ENCODE results near the gene ANKRD9. TPM values are rescaled to one million over a fixed set of nuclear protein-coding genes. Genes with fewer than 3 reads are reported as not detected.

Gene ANKRD9
- total and polyA plus RNA-seq, 2 of the 13 experiments (the other 11 are each of a cell fraction or from before 2014, with no cell fraction given) = 10.0 to 15.0 TPM

DNA sequence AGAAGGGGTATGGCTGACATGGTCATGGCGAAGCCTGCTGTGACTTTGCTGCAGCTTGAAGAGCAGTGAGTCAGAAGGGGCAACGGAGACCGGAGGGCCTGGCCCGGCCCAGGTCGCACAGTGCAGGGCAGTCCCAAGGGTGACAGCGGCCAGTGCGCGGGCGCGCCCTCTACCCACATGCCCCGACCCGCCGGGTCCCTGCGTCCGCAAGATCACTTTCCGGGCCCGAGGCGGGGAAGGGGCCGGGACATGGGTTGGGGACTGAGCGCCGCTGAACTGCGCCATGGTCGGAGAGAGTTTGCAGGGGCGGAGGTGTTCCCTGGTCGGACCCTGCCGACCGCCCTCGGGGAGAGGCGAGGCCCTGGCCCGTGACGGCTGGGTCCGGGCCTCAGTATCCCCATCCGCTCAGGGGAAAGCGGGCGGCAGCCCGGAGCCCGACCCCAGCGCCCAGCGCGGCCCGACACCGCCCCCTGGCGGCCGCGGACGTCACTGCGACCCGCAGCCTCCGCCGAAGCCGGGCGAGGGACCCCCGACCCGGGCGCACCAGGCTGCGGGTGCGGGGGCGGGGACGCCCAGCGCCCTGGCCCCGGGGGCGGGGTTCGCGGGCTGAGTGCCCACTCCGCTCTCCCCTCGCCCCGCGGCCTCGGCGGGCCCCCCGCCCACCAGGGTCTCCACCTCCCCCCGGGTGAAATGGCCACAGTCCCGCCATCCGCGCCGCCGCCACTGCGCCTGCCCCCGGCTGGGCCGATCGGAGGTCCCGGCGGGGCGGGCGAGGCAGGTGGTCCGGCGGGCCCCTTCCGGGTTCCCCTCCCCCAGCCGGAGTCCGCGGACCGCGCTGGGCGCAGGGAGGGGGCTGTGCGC is 7.2 kb upstream of the ANKRD9 start:
- peak overlapping the region; percentile 76 for H3K4me2 ChIP-seq (ENCODE audit: low read depth, low read length)
- peak; percentile 84 for ATAC-seq
- H3K27me3 ChIP-seq (ENCODE audit: control insufficient read depth in 1 of 2, insufficient read depth in 2 of 2, low read length in 2 of 2) = no peaks in the 10 kb centered on the region
- intact Hi-C loops (cut with micrococcal nuclease; ENCODE audit: unreplicated experiment) = loop anchor here (1.0 to 5.0 kb wide), 2 partner anchors 78 to 199 kb away; partner anchors contain the start of gene ZNF839
- no peaks in the 10 kb centered on the region for H3K79me2 ChIP-seq (ENCODE audit: insufficient read depth, low read length)
- H2AFZ ChIP-seq (ENCODE audit: low read length) = no peak overlapping the region
- no peak overlapping the region for H3K27ac ChIP-seq (ENCODE audit: extremely low read length, insufficient read depth, low read length)
- CTCF ChIA-PET (ENCODE audit: low intra/inter-chr PET ratio, low total read pairs) = interaction anchor here (3.8 kb wide), 1 partner anchor 79 kb away, joined by 59 read pairs; no protein-coding TSS in a partner anchor
- 20% methylated on average over 1 of the region's 95 CpGs for WGBS (ENCODE audit: low lambda C conversion rate)
- H4K20me1 ChIP-seq (ENCODE audit: insufficient read depth, low read length) = no peaks in the 10 kb centered on the region
- no TSS peak for BruUV-seq (replicated peaks)
- DNase-seq (ENCODE audit: low spot score) = peak; percentile 44
- peak overlapping the region; percentile 53 to 80 (median 59) for H3K4me3 ChIP-seq (replicated peaks in 1 of 3; ENCODE audit: insufficient read depth in 1 of 3, low read depth in 2 of 3, low read length in 3 of 3)
- H3K4me1 ChIP-seq (ENCODE audit: insufficient read depth, low read length) = peaks cover 51% of the 10 kb centered on the region
- H3K9ac ChIP-seq (ENCODE audit: insufficient read depth, low read depth, low read length) = no peak overlapping the region; the same call in 1 of the 2 replicates
- no peaks in the 10 kb centered on the region for H3K9me3 ChIP-seq (ENCODE audit: low read length)
- no peaks in the 10 kb centered on the region for H3K36me3 ChIP-seq (replicated peaks in 1 of 2; ENCODE audit: control insufficient read depth in 1 of 2, insufficient read depth in 2 of 2, low read length in 2 of 2)
- FAIRE-seq = no peak
- in situ Hi-C loops (cut with HindIII; ENCODE audit: extremely low pct_ligation_motif_present, low pct_unique_long_range_greater_than_20kb) = loop anchor here (5.0 kb wide), 1 partner anchor 79 kb away; no protein-coding TSS in a partner anchor
- POLR2A ChIA-PET = interaction anchor here (0.6 to 1.5 kb wide), 3 partner anchors 9 to 74 kb away, joined by 3 to 5 read pairs (median 4); no protein-coding TSS in a partner anchor
- TF ChIP-seq, protein P1, sequence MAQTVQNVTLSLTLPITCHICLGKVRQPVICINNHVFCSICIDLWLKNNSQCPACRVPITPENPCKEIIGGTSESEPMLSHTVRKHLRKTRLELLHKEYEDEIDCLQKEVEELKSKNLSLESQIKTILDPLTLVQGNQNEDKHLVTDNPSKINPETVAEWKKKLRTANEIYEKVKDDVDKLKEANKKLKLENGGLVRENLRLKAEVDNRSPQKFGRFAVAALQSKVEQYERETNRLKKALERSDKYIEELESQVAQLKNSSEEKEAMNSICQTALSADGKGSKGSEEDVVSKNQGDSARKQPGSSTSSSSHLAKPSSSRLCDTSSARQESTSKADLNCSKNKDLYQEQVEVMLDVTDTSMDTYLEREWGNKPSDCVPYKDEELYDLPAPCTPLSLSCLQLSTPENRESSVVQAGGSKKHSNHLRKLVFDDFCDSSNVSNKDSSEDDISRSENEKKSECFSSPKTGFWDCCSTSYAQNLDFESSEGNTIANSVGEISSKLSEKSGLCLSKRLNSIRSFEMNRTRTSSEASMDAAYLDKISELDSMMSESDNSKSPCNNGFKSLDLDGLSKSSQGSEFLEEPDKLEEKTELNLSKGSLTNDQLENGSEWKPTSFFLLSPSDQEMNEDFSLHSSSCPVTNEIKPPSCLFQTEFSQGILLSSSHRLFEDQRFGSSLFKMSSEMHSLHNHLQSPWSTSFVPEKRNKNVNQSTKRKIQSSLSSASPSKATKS (CRISPR knock-in tag; IDR thresholded peaks at IDR 0.05) = no peak
- TF ChIP-seq MYC (CRISPR knock-in tag; IDR thresholded peaks at IDR 0.05; ENCODE audit: borderline replicate concordance) = peak; percentile 74; the same call in 1 of the 2 replicates
- TF ChIP-seq ARID5B (CRISPR knock-in tag; IDR thresholded peaks at IDR 0.05) = peak; percentile 39; the same call in 1 of the 2 replicates
- no peak for TF ChIP-seq SIN3B (IDR thresholded peaks at IDR 0.05; ENCODE audit: low read length)
- TF ChIP-seq ADNP (CRISPR knock-in tag; IDR thresholded peaks at IDR 0.05) = peak; percentile 66
- 0 out of 2 replicates have a peak, but pooled peaks have one; percentile 34 for TF ChIP-seq CAMTA2 (CRISPR knock-in tag; IDR thresholded peaks at IDR 0.05; ENCODE audit: borderline replicate concordance)
- TF ChIP-seq HDAC2 (CRISPR knock-in tag; IDR thresholded peaks at IDR 0.05) = peak; percentile 50; the same call in 1 of the 2 replicates
- peak; percentile 31 for TF ChIP-seq CBX1 (IDR thresholded peaks at IDR 0.05; ENCODE audit: low read depth)
- peak; percentile 41; the same call in 1 of the 2 replicates for TF ChIP-seq MEIS1 (CRISPR knock-in tag; IDR thresholded peaks at IDR 0.05; ENCODE audit: borderline replicate concordance)
- peak; percentile 60; the same call in 1 of the 2 replicates for TF ChIP-seq KAT8 (CRISPR knock-in tag; IDR thresholded peaks at IDR 0.05)
- TF ChIP-seq, protein P2, sequence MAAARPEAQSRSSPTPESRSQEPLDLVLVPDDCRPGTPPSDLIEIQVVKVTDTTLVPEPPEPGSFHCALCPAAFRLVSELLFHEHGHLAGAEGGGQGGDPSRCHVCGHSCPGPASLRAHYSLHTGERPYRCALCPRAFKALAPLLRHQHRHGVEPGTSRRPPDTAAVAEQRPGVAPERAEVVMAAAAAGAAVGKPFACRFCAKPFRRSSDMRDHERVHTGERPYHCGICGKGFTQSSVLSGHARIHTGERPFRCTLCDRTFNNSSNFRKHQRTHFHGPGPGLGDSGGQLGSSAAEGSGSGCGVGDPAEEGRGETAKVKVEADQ (CRISPR knock-in tag; IDR thresholded peaks at IDR 0.05; ENCODE audit: borderline replicate concordance) = peak; percentile 24; the same call in 1 of the 2 replicates
- TF ChIP-seq, protein P3, sequence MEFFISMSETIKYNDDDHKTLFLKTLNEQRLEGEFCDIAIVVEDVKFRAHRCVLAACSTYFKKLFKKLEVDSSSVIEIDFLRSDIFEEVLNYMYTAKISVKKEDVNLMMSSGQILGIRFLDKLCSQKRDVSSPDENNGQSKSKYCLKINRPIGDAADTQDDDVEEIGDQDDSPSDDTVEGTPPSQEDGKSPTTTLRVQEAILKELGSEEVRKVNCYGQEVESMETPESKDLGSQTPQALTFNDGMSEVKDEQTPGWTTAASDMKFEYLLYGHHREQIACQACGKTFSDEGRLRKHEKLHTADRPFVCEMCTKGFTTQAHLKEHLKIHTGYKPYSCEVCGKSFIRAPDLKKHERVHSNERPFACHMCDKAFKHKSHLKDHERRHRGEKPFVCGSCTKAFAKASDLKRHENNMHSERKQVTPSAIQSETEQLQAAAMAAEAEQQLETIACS (CRISPR knock-in tag; IDR thresholded peaks at IDR 0.05) = peak; percentile 63; the same call in 1 of the 2 replicates
- peak; percentile 83; the same call in 1 of the 2 replicates for TF ChIP-seq ZNF547 (CRISPR knock-in tag; IDR thresholded peaks at IDR 0.05)
- no peak for TF ChIP-seq ZNF260 (CRISPR knock-in tag; IDR thresholded peaks at IDR 0.05; ENCODE audit: borderline replicate concordance, low read depth)
